GM12891 (cell line): ENCODE data around the gene SLC2A11.
"Not testable (repeated sequence)": the region's sequence is repeated elsewhere in the genome, so short reads cannot be mapped to it uniquely, and the experiment has no call there.

Source experiments
- DNase-seq: peaks from one replicate; pipeline ENCODE4 v3.0.0; 2011; ENCODE audit warnings: low spot score; ENCODE audit not compliant: insufficient read length
- FAIRE-seq: peaks from 2 replicates; lab custom pipeline; 2011; peaks lifted over from hg19 to GRCh38; lab: Jason Lieb, UNC
- PAX5 ChIP-seq: IDR thresholded peaks from 2 replicates; pipeline ENCODE4 v1.6.1; 2011; ENCODE audit warnings: low read length, moderate library complexity, mild to moderate bottlenecking; ENCODE audit not compliant: insufficient read depth, severe bottlenecking
- POLR2A ChIP-seq: IDR thresholded peaks from 2 replicates; pipeline ENCODE4 v1.6.1; 2011; ENCODE audit warnings: low read depth, low read length, control low read depth
- POLR2AphosphoS5 ChIP-seq: IDR thresholded peaks from 2 replicates; pipeline ENCODE4 v1.6.1; 2011; ENCODE audit warnings: low read depth, low read length, control low read depth
- POU2F2 ChIP-seq: IDR thresholded peaks from 2 replicates; pipeline ENCODE4 v1.6.1; 2011; ENCODE audit warnings: low read depth, mild to moderate bottlenecking, control low read depth, low read length, moderate library complexity
- SPI1 ChIP-seq: IDR thresholded peaks from 2 replicates; pipeline ENCODE4 v1.6.1; 2011; ENCODE audit warnings: low read depth, low read length, control low read depth
- TAF1 ChIP-seq: IDR thresholded peaks from 2 replicates; pipeline ENCODE4 v1.6.1; 2011; ENCODE audit warnings: low read depth, low read length, control low read depth

Gene SLC2A11

GRCh38 chr22:23847310-23847920, 10.3 kb upstream of the SLC2A11 start:
- DNase-seq (no peak), FAIRE-seq (no peak)
- no peak for TF ChIP-seq POLR2A
- TF ChIP-seq TAF1, result no peak
- TF ChIP-seq PAX5, result no peak
- no peak for TF ChIP-seq POLR2AphosphoS5
- no peak for TF ChIP-seq POU2F2
- TF ChIP-seq SPI1, result no peak

DNA sequence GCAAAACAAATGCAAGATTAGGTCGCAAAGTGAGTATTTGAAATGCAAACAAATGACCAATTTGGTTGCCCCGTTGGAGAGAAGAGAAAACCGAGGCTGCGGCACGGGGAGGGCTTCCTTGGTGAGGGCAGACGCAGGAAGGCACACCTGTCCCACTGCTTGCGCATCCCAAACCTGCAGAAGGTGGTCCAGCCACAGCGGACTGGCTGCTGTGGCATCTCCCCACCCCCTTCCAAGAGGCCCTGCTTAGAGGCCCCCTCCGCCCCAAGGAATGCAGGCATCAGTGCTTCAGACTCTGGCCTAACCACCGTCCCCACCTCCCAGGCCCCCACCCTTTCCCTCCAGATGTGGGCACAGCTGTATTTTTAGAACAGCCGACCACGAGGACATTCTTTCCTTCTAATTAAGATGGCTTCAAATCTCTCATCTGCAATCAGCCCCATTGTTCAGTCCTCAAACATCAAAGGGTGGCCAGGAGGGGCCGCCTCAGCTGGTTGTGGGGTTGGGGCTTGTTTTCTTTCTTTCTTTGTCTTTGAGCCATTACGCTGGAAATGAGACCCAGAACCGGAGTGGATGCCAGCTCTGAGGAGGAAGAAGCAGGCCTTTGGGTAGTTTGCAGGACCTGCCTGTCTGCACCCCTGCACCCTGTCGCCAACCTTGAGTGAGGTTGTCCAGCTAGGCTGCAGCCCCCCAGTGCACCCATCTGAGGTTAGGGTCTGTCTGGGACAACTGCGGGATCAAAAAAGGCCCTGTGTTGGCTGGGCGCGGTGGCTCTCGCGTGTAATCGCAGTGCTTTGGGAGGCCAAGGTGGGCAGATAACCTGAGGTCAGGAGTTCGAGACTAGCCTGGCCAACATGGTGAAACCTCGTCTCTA, 9.4 kb upstream of the SLC2A11 start:
- FAIRE-seq (no peak), DNase-seq (no peak)

DNA sequence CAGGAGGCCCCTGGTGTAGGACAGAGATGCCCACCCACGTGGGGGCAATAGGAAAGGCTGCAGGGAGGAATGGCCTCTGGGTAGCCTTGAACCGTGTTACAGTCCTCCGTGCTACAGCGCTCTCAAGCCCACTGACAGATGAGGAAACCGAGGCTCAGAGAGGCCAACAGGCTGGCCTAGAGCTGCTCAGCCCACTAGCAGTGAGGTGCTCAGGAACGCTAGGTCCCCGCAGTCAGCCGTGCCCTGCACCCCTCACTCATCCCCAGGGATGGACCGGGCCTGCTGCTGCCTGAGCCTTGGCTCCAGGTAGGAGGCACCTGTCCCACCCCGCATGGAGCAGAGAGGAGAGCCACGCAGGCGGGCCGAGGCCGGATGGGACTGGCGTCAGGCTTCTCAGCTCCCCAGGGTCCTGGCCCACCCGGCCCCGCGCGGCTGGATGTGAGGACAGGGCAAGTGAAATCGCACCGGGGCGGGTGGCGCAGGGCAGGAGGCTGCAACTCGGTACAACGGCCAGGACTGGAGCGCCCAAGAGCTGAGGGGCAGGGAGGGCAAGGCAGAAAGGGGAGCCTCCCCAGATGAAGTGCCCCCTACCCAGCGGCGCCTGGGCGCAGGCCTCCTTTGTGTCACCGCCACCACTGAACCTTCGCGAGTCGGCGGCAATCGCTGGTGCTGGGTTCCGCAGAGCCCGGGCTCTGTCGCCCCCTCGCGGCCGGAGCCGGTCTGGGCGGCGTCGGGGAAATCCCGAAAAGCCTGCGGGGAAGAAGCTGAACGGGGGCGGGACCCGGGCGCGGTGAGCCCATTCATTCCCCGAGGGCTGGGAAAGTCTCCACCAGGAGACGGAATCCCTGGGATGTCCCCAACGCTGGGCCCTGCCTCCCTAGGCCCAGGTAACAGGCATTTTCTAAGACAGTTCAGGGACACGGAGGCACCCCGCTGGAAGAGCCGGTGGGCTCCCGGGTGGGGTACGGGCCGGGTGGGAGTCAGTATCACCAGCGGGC, 8.4 kb upstream of the SLC2A11 start:
- TF ChIP-seq PAX5 (peak; percentile 20), POLR2AphosphoS5 (no peak)
- FAIRE-seq (peak; percentile 87), DNase-seq (peak; percentile 89)

More for the DNA sequence above, 9.4 kb upstream of the SLC2A11 start:
- no peak for TF ChIP-seq POU2F2
- TF ChIP-seq SPI1, result no peak

DNA sequence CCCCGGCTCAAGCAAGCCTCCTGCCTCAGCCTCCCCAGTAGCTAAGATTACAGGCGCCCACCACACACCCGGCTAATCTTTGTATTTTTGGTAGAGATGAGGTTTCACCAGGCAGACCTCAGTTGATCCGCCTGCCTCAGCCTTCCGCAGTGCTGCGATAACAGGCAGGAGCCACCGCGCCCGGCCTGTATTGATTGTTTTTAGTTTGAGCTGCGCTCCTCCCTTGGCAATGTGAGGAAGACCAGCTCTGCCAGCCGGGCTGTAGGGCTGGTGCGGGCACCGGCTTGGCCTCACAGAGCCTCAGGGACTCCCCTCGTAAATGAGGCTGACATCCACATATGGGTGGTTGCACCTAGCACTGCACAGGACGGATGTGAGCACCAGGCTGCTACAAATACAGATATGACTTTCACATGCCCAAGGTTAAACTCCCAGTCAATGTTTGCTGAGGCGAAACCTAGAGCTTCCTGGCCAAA, 7.5 kb upstream of the SLC2A11 start:
- DNase-seq (no peak), FAIRE-seq (peak; percentile 74)
- TF ChIP-seq PAX5, result peak; percentile 18
- no peak for TF ChIP-seq SPI1

DNA sequence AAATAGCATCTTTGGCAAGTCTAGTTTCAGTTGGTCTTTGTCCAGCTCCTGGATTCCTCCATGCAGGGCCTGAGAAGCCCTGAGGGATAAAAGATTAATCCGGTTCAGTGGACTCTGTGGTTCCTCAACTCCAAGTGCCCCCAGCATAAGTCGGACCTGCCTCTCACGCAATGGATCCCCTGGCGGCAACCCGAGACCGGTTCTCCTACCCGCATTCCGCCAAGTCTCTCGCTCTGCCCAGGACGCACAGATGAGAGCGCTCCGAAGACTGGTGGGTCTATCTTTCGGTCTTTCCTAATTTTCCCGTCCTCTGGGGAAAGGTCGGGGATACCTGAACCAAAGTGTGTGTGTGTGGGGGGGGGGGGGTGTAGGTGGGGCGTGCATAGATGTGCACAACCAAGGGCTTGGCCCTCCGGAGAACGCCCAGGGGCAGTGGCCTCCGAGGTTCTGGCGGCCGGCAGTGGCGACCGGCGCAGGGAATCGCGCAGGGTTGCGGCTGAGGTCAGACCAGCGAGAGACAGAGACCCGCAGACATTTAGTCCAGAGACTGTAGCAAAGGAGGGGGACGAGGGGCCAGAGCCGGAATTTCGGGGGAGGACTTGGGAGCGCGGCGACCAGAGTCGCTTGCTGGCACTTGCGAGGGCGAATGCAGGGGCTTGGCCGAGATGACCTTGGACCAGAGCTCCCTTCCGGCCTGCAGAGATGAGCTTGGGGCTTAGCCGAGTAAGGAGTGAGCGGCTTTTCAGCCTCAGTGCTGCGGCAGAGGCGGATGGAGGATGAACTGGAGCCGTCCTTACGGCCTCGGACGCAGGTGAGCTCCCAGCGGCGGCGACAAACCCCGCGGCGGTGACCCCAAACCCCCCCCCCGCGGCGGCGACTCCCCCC, 712 bp upstream of the SLC2A11 start:
- DNase-seq, result peak; percentile 65
- FAIRE-seq, result no peak
- TF ChIP-seq POLR2AphosphoS5, result no peak
- no peak for TF ChIP-seq POLR2A
- TF ChIP-seq PAX5, result no peak
- no peak for TF ChIP-seq SPI1
- TF ChIP-seq TAF1, result no peak
- no peak; the same call in 1 of the 2 replicates for TF ChIP-seq POU2F2

GRCh38 chr22:23858484-23858815, 775 bp downstream of the SLC2A11 start:
- no peak for TF ChIP-seq POU2F2
- no peak for TF ChIP-seq POLR2A
- no peak for TF ChIP-seq PAX5
- TF ChIP-seq TAF1, result no peak
- no peak for TF ChIP-seq POLR2AphosphoS5
- no peak for TF ChIP-seq SPI1
- no peak for FAIRE-seq
- no peak for DNase-seq

GRCh38 chr22:23859201-23859600, 1.5 kb downstream of the SLC2A11 start:
- FAIRE-seq (no peak), DNase-seq (no peak)
- no peak for TF ChIP-seq POLR2AphosphoS5
- no peak for TF ChIP-seq TAF1
- 0 out of 2 replicates have a peak, but pooled peaks have one; percentile 5 for TF ChIP-seq SPI1
- TF ChIP-seq POU2F2, result no peak
- no peak for TF ChIP-seq PAX5

- FAIRE-seq, DNase-seq: not testable (repeated sequence)
Observed at GRCh38 chr22:23860187-23860586, 2.5 kb downstream of the SLC2A11 start.

GRCh38 chr22:23862103-23862502, 4.4 kb downstream of the SLC2A11 start:
- TF ChIP-seq POU2F2, result no peak
- TF ChIP-seq PAX5, result no peak
- no peak for TF ChIP-seq POLR2AphosphoS5
- no peak for TF ChIP-seq POLR2A
- no peak for TF ChIP-seq TAF1
- DNase-seq (no peak), FAIRE-seq (peak; percentile 72)

DNA sequence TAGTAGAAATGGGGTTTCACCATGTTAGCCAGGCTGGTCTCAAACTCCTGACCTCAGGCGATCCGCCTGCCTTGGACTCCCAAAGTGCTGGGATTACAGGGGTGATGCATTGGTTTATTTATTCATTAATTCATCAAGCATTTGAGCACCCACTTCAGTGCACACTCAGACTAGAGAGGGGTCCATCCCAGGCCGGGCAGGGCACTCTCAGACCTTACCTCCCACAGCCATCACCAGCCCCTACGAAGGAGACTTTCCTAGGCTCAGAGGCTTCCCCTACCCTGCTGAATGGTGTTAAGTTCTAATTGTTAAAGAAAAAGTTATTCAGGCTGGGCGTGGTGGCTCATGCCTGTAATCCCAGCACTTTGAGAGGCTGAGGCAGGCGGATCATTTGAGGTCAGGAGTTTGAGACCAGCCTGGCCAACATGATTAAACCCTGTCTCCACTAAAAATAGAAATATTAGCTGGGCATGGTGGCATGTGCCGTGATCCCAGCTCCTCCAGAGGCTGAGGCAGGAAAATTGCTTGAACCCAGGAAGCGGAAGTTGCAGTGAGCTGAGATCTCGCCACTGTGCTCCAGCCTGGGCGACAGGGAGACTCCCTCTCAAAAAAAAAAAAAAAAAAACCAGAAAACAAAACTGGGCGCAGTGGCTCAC, 7.0 kb downstream of the SLC2A11 start:
- DNase-seq, FAIRE-seq: not testable (repeated sequence)
